ENCODE results near the gene DNAJB14.

Gene DNAJB14

DNA sequence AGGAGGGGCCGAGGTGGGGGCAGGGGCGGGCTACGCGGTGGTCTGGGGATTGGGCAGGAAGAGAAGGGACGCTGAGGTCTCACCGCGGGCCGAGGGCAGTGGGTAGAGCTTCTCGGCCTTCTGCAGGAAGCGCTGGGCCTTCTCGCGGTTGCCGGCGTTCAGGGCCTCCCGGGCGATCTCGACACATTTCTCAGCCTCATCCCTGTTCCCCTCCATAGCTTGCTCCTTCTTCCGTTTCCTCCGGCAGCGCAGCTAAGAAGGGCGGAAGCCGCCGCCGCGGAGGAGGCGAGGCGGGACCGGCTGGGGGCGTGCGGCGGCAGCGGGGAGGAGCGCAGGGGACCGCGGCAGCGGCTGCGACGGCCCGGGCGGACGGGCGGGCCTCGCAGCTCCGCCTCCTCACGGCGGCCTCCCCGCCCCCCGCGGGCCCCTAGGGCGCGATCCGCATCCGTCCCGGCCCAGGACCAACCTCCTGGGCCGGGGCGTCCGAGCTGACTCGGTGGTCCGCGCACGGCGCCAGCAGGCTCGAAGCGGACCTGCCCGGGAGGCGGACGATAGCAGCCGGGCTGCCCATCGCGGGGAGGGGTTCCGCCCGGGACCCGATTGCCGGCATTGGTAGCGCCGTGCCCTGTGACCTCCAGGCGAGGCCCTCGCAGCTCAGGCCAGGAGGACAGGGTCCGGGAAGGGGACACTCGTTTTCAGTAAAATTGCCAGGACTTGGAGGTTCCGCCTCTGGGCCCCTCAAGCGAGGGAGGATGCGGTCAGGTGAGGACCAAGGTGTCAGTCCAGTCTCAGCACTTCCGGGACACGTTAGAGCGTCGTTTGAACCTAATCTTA is at the start of gene DNAJB14:
Gene DNAJB14, minus strand, starts transcription at position 263 of the 834 bp plus-strand sequence. Its CDS starts 47 bp downstream, at position 216.
- peak within 1 kb of the TSS; percentile 90 for H3K27ac ChIP-seq (ENCODE audit: low read length)
- no peaks in the 10 kb centered on the region for H3K9me3 ChIP-seq (ENCODE audit: control insufficient read depth in 1 of 2, low read length in 2 of 2)
- H3K4me3 ChIP-seq (ENCODE audit: low read depth in 1 of 2, low read length in 2 of 2), result peak within 1 kb of the TSS; percentile 87 to 94
- H3K36me3 ChIP-seq (ENCODE audit: control insufficient read depth in 1 of 2, insufficient read depth in 2 of 2, low read length in 2 of 2), result peaks cover 0 to 5% of the 10 kb centered on the region in 2 donors
- peaks cover 5 to 40% of the 10 kb centered on the region in 2 donors for H3K4me1 ChIP-seq (ENCODE audit: control insufficient read depth in 1 of 2, insufficient read depth in 2 of 2, low read length in 2 of 2)
- H3K27me3 ChIP-seq (ENCODE audit: low read depth, low read length), result no peaks in the 10 kb centered on the region

- Histone ChIP-seq H3K4me3 (ENCODE audit: low read depth in 1 of 2, low read length in 2 of 2) (no peak overlapping the region), H3K27me3 (ENCODE audit: low read depth, low read length) (no peaks in the 10 kb centered on the region), H3K36me3 (ENCODE audit: control insufficient read depth in 1 of 2, insufficient read depth in 2 of 2, low read length in 2 of 2) (no peaks in the 10 kb centered on the region), H3K9me3 (ENCODE audit: control insufficient read depth in 1 of 2, low read length in 2 of 2) (no peaks in the 10 kb centered on the region), H3K27ac (ENCODE audit: low read length) (no peak overlapping the region), H3K4me1 (ENCODE audit: control insufficient read depth in 1 of 2, insufficient read depth in 2 of 2, low read length in 2 of 2) (no peaks in the 10 kb centered on the region)
Observed at GRCh38 chr4:99991741-99992140, 45.3 kb upstream of the DNAJB14 start.

- no peak overlapping the region for H3K4me3 ChIP-seq (ENCODE audit: low read depth in 1 of 2, low read length in 2 of 2)
Observed at GRCh38 chr4:99987681-99988080, 41.3 kb upstream of the DNAJB14 start.

GRCh38 chr4:99986792-99987191 is 40.4 kb upstream of the DNAJB14 start:
- no peaks in the 10 kb centered on the region for H3K4me1 ChIP-seq (ENCODE audit: control insufficient read depth in 1 of 2, insufficient read depth in 2 of 2, low read length in 2 of 2)
- H3K36me3 ChIP-seq (ENCODE audit: control insufficient read depth in 1 of 2, insufficient read depth in 2 of 2, low read length in 2 of 2), result no peaks in the 10 kb centered on the region
- H3K27me3 ChIP-seq (ENCODE audit: low read depth, low read length), result no peaks in the 10 kb centered on the region
- H3K4me3 ChIP-seq (ENCODE audit: low read depth in 1 of 2, low read length in 2 of 2), result no peak overlapping the region
- H3K9me3 ChIP-seq (ENCODE audit: control insufficient read depth in 1 of 2, low read length in 2 of 2), result no peaks in the 10 kb centered on the region
- H3K27ac ChIP-seq (ENCODE audit: low read length), result no peak overlapping the region

More at GRCh38 chr4:99987681-99988080, 41.3 kb upstream of the DNAJB14 start:
- H3K4me1 ChIP-seq (ENCODE audit: control insufficient read depth in 1 of 2, insufficient read depth in 2 of 2, low read length in 2 of 2), result no peaks in the 10 kb centered on the region
- H3K36me3 ChIP-seq (ENCODE audit: control insufficient read depth in 1 of 2, insufficient read depth in 2 of 2, low read length in 2 of 2), result no peaks in the 10 kb centered on the region
- H3K27me3 ChIP-seq (ENCODE audit: low read depth, low read length), result no peaks in the 10 kb centered on the region
- H3K9me3 ChIP-seq (ENCODE audit: control insufficient read depth in 1 of 2, low read length in 2 of 2), result no peaks in the 10 kb centered on the region
- no peak overlapping the region for H3K27ac ChIP-seq (ENCODE audit: low read length)

GRCh38 chr4:99983289-99983943 is 37.0 kb upstream of the DNAJB14 start:
- no peaks in the 10 kb centered on the region for H3K9me3 ChIP-seq (ENCODE audit: control insufficient read depth in 1 of 2, low read length in 2 of 2)
- no peak overlapping the region for H3K4me3 ChIP-seq (ENCODE audit: low read depth in 1 of 2, low read length in 2 of 2)
- H3K27me3 ChIP-seq (ENCODE audit: low read depth, low read length), result no peaks in the 10 kb centered on the region
- no peaks in the 10 kb centered on the region for H3K4me1 ChIP-seq (ENCODE audit: control insufficient read depth in 1 of 2, insufficient read depth in 2 of 2, low read length in 2 of 2)
- no peak overlapping the region for H3K27ac ChIP-seq (ENCODE audit: low read length)
- H3K36me3 ChIP-seq (ENCODE audit: control insufficient read depth in 1 of 2, insufficient read depth in 2 of 2, low read length in 2 of 2), result no peaks in the 10 kb centered on the region

DNA sequence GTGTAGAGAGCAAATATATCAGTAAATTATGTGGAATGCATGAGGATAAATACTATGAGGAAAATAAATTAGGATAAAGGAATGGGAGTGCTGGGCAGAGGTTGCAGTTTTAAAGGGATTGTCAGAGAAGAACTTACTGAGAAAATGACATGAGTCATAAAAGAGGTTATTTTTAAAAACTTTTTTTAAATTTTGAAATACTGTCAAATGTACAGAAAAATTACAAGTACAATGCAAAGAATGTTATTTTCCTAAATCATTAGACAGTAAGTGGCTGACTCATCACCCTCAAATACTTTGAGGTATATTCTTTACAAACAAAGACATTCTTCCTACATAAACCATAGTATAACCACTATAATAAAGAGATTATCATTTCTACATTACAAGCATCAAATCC is 33.5 kb upstream of the DNAJB14 start:
- no peak overlapping the region for H3K27ac ChIP-seq (ENCODE audit: low read length)
- H3K4me1 ChIP-seq (ENCODE audit: control insufficient read depth in 1 of 2, insufficient read depth in 2 of 2, low read length in 2 of 2), result no peaks in the 10 kb centered on the region
- no peaks in the 10 kb centered on the region for H3K27me3 ChIP-seq (ENCODE audit: low read depth, low read length)
- H3K9me3 ChIP-seq (ENCODE audit: control insufficient read depth in 1 of 2, low read length in 2 of 2), result no peaks in the 10 kb centered on the region
- no peaks in the 10 kb centered on the region for H3K36me3 ChIP-seq (ENCODE audit: control insufficient read depth in 1 of 2, insufficient read depth in 2 of 2, low read length in 2 of 2)
- no peak overlapping the region for H3K4me3 ChIP-seq (ENCODE audit: low read depth in 1 of 2, low read length in 2 of 2)

DNA sequence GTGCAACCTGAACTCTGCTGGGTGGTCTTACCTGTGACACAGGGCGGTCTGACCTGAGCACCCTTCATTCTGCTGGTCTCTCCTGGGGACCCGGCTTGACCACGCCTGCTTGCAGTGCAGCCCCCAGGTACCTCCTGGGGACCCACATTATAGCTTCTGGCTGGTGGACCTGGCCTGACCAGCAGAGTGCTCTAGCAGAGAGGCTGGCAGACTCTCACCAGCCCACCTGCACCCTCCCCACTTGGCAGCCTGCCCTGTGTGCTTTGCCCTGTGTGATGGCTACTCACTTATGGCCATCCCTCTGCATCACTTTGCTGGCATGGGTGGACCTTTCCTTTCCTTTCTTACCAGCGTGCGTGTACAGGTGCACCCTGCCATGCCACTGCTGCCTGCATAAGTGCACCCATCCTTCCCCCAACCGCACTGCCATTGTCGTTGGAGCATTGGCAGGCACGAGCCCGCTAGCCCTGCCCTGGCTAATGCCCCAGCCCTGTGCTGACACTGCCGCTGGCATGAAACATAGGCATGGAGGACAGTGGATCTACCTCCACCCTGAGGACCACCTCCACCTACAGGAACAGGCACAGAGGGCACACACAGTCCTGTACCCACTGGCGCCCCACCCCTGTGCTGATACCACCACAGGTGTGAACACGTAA is 25.2 kb upstream of the DNAJB14 start:
- H3K4me3 ChIP-seq (ENCODE audit: low read depth in 1 of 2, low read length in 2 of 2), result no peak overlapping the region
- H3K9me3 ChIP-seq (ENCODE audit: control insufficient read depth in 1 of 2, low read length in 2 of 2), result no peaks in the 10 kb centered on the region
- H3K27ac ChIP-seq (ENCODE audit: low read length), result no peak overlapping the region
- H3K4me1 ChIP-seq (ENCODE audit: control insufficient read depth in 1 of 2, insufficient read depth in 2 of 2, low read length in 2 of 2), result no peaks in the 10 kb centered on the region
- H3K27me3 ChIP-seq (ENCODE audit: low read depth, low read length), result no peaks in the 10 kb centered on the region
- no peaks in the 10 kb centered on the region for H3K36me3 ChIP-seq (ENCODE audit: control insufficient read depth in 1 of 2, insufficient read depth in 2 of 2, low read length in 2 of 2)

DNA sequence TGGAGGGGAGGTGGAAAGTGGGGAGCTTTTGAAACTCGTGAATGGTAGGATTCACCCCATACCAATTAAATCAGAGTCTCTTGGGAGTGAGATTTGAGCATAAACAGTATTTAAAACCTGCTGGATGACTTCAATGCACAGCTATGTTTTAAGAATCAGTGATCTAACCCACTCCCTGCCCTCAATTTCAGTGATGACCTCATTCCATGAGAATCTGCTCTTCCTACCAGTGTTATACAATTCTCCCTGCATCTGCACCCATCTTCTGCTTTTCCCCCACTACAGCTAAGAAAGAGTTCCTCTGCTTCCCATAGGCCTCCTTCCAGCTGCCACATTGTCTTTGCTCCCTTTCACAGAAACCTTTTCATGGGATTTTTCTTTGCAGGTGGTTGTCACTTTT is 21.9 kb upstream of the DNAJB14 start:
- Histone ChIP-seq H3K9me3 (ENCODE audit: control insufficient read depth in 1 of 2, low read length in 2 of 2) (no peaks in the 10 kb centered on the region), H3K4me1 (ENCODE audit: control insufficient read depth in 1 of 2, insufficient read depth in 2 of 2, low read length in 2 of 2) (no peaks in the 10 kb centered on the region), H3K27ac (ENCODE audit: low read length) (no peak overlapping the region), H3K27me3 (ENCODE audit: low read depth, low read length) (no peaks in the 10 kb centered on the region), H3K36me3 (ENCODE audit: control insufficient read depth in 1 of 2, insufficient read depth in 2 of 2, low read length in 2 of 2) (no peaks in the 10 kb centered on the region), H3K4me3 (ENCODE audit: low read depth in 1 of 2, low read length in 2 of 2) (no peak overlapping the region)

- no peaks in the 10 kb centered on the region for H3K27me3 ChIP-seq (ENCODE audit: low read depth, low read length)
- no peak overlapping the region for H3K4me3 ChIP-seq (ENCODE audit: low read depth in 1 of 2, low read length in 2 of 2)
- no peaks in the 10 kb centered on the region for H3K4me1 ChIP-seq (ENCODE audit: control insufficient read depth in 1 of 2, insufficient read depth in 2 of 2, low read length in 2 of 2)
- no peaks in the 10 kb centered on the region for H3K36me3 ChIP-seq (ENCODE audit: control insufficient read depth in 1 of 2, insufficient read depth in 2 of 2, low read length in 2 of 2)
- no peaks in the 10 kb centered on the region for H3K9me3 ChIP-seq (ENCODE audit: control insufficient read depth in 1 of 2, low read length in 2 of 2)
- no peak overlapping the region for H3K27ac ChIP-seq (ENCODE audit: low read length)
Observed at GRCh38 chr4:99966692-99967091, 20.3 kb upstream of the DNAJB14 start.

DNA sequence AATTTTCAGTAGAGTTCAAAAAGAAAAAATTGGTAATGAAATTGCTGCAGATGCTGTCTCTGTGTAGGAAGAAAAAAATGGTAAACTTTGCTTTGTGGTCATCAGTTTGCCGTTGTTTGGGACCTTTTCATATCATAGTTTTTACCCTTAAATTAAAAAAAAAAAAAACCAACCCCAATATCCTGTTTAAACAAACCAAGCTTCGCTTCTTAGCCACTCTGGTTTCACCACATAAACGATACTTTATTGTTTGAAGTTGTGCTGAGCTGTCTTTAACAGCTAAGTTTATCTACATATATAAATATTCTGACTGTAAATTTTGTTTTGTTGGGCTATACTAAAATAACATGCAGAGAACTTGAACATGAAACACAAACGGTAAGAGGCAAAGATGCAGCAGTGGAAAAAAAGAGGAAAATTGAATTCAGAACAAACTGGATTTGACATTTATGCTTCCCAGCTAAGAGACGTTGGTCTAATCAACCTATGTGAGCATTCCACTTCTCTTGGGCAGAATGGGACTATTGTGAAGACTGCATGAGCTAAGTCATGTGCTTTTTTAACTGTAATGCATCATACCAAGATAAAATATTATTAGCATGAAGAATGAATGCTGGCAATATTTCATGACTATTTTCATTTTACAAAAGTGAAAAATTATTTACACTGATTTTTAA is 19.4 kb upstream of the DNAJB14 start:
- no peak overlapping the region for H3K4me3 ChIP-seq (ENCODE audit: low read depth in 1 of 2, low read length in 2 of 2)
- H3K36me3 ChIP-seq (ENCODE audit: control insufficient read depth in 1 of 2, insufficient read depth in 2 of 2, low read length in 2 of 2), result no peaks in the 10 kb centered on the region
- H3K9me3 ChIP-seq (ENCODE audit: control insufficient read depth in 1 of 2, low read length in 2 of 2), result no peaks in the 10 kb centered on the region
- H3K27ac ChIP-seq (ENCODE audit: low read length), result no peak overlapping the region
- H3K27me3 ChIP-seq (ENCODE audit: low read depth, low read length), result no peaks in the 10 kb centered on the region
- no peaks in the 10 kb centered on the region for H3K4me1 ChIP-seq (ENCODE audit: control insufficient read depth in 1 of 2, insufficient read depth in 2 of 2, low read length in 2 of 2)

DNA sequence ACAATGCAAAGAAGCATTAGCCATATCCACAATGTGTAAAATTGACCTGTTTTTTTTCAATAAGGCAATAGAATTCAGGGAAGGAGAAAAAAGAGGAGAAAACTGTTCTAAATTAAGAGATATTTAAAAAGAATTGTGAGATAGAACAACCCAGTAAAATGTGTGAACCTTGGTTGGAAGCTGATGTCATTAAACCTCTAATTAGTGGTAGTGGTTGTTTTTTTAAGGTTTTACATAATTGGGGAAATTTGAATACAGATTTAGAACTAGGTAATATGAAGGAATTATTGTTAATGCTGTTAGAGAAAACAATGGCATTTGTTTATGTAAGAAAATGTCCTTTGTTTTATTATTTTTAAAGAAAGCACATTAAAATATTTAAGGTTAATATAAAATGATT is 18.8 kb upstream of the DNAJB14 start:
- Histone ChIP-seq H3K9me3 (ENCODE audit: control insufficient read depth in 1 of 2, low read length in 2 of 2) (no peaks in the 10 kb centered on the region), H3K4me3 (ENCODE audit: low read depth in 1 of 2, low read length in 2 of 2) (no peak overlapping the region), H3K4me1 (ENCODE audit: control insufficient read depth in 1 of 2, insufficient read depth in 2 of 2, low read length in 2 of 2) (no peaks in the 10 kb centered on the region), H3K36me3 (ENCODE audit: control insufficient read depth in 1 of 2, insufficient read depth in 2 of 2, low read length in 2 of 2) (no peaks in the 10 kb centered on the region), H3K27me3 (ENCODE audit: low read depth, low read length) (no peaks in the 10 kb centered on the region), H3K27ac (ENCODE audit: low read length) (no peak overlapping the region)

All from muscle layer of duodenum (tissue), 2 donors.